BE2C (cell line): ENCODE measurements around the gene LDLRAD1.
A peak's percentile ranks its signal among the peaks of the same experiment; 100 is the strongest.
"Not testable (repeated sequence)": the region's sequence is repeated elsewhere in the genome, so short reads cannot be mapped to it uniquely, and the experiment has no call there.

Source experiments
- DNase-seq: peaks from one replicate; pipeline ENCODE4 v3.0.0-alpha.2; 2020
- H3K27me3 ChIP-seq: fragments of 250-450 bp; sonication (Bioruptor Pico); 2 replicates; pipeline ENCODE4 v1.5.1; 2020; ENCODE audit warnings: mild to moderate bottlenecking
- H3K36me3 ChIP-seq: fragments of 250-450 bp; sonication (Bioruptor Pico); 2 replicates; pipeline ENCODE4 v1.5.1; 2020; ENCODE audit warnings: mild to moderate bottlenecking
- H3K4me1 ChIP-seq: fragments of 250-450 bp; sonication (Bioruptor Pico); 2 replicates; pipeline ENCODE4 v1.5.1; 2020
- H3K4me3 ChIP-seq: 2 replicates; pipeline ENCODE4 v1.5.1; 2011; ENCODE audit warnings: low read depth, low read length
- H3K9me3 ChIP-seq: fragments of 250-450 bp; sonication (Bioruptor Pico); 2 replicates; pipeline ENCODE4 v1.5.1; 2020
- CTCF ChIP-seq: IDR thresholded peaks from 2 replicates; pipeline ENCODE4 v1.5.1; 2012; ENCODE audit warnings: mild to moderate bottlenecking, low read depth, low read length

Gene LDLRAD1

DNA sequence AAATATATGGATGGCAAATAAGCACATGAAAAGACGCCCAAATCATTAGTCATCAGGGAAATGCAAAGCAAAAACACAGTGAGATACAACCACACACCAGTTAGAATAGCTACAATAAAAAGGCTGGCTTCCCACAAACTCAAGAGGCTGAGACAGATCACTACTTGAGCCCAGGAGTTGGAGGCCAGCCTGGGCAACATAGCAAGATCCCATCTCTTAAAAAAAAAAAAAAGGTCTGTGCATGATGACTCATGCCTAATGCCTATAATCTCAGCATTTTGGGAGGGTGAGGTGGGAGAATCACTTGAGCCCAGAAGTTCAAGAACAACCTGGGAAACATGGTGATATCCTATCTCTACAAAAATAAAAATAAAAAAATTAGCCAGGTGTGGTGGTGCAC, 19.8 kb downstream of the LDLRAD1 start:
- Histone ChIP-seq H3K4me1 (no peaks in the 10 kb centered on the region), H3K27me3 (no peaks in the 10 kb centered on the region), H3K36me3 (no peaks in the 10 kb centered on the region), H3K4me3 (no peak overlapping the region), H3K9me3 (no peaks in the 10 kb centered on the region)
- no peak for TF ChIP-seq CTCF
- DNase-seq = no peak

GRCh38 chr1:53995683-53996082, 22.3 kb downstream of the LDLRAD1 start:
- Histone ChIP-seq H3K4me1 (no peaks in the 10 kb centered on the region), H3K4me3 (no peak overlapping the region), H3K36me3 (no peaks in the 10 kb centered on the region), H3K9me3 (no peaks in the 10 kb centered on the region), H3K27me3 (no peaks in the 10 kb centered on the region)
- TF ChIP-seq CTCF = no peak
- DNase-seq = no peak

DNA sequence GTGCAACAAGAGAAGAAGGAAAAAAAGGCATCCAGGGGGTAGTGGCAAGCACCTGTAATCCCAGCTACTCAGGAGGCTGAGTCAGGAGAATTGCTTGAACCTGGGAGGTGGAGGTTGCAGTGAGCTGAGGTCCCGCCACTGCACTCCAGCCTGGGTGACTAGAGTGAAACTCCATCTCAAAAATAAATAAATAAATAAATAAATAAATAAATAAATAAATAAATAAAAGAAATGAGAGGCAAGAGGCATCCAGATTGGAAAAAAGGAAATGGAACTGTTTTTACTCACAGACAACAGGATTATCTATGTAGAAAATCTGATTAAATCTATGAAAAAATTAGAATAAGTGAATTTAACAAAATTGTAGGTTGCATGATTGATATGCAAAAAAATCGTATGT, 23.5 kb downstream of the LDLRAD1 start:
- not testable (repeated sequence) for H3K36me3 ChIP-seq, H3K9me3 ChIP-seq, H3K27me3 ChIP-seq, H3K4me1 ChIP-seq, DNase-seq, H3K4me3 ChIP-seq

DNA sequence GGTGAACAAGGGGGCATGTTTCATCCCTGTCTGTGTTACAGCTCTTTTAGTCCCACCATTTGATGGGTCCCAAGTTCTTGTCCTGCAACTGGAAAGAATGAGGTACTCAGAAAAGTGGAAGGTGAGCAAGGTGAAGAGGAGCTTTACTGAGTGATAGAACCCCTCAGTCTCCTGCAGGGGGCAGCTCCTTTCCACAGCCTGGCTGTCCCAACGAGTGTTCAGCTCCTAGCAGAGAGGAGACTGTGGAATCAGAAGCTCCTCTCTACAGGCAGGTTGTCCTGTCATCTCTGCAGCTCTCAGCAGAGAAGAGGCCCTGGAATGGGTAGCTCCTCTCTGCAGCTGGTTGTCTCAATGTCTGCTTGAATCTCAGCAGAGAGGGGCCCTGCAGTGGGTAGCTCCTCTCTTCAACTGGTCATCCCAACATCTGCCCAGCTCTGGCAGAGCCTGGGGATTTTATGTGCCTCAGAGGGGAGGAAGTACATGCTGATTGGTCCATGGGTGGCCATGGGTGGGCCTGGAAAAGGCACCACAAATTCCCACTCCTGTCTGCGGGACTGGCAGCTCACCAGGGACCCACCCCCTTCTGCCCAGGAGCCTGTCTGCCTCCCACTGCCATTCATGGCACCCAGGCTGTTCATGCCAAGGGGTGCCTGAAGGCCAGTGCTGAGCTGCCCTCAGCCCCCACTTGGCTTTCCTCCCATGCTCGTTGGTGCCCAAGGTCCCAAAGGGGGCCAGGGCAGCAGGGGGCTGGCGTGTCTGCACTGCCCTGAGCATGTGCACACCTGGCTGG, 25.7 kb downstream of the LDLRAD1 start:
- Histone ChIP-seq H3K9me3 (no peaks in the 10 kb centered on the region), H3K36me3 (no peaks in the 10 kb centered on the region), H3K27me3 (no peaks in the 10 kb centered on the region), H3K4me3 (no peak overlapping the region), H3K4me1 (no peaks in the 10 kb centered on the region)
- DNase-seq = no peak
- peak; percentile 42 for TF ChIP-seq CTCF

DNA sequence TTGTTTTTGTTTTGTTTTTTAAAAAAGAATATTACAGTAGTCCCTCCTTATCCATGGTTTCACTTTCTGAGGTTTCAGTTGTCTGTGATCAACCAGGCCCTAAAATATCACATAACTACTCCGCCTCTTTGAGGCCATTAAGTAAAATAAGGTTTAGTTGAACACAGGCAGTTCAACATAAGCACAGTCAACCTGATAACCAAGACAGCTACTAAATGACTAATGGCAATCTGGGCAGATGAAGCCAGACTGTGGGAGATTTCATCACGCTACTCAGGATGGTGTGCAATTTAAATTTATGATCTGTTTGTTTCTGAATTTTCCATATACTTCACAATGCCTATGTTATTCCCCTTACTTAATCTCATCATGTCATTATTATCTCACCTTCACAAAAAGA, 30.1 kb downstream of the LDLRAD1 start:
- no peak for TF ChIP-seq CTCF
- no peaks in the 10 kb centered on the region for H3K4me1 ChIP-seq
- no peak overlapping the region for H3K4me3 ChIP-seq
- H3K27me3 ChIP-seq = no peaks in the 10 kb centered on the region
- no peak for DNase-seq
- H3K9me3 ChIP-seq = no peaks in the 10 kb centered on the region
- H3K36me3 ChIP-seq = no peaks in the 10 kb centered on the region

DNA sequence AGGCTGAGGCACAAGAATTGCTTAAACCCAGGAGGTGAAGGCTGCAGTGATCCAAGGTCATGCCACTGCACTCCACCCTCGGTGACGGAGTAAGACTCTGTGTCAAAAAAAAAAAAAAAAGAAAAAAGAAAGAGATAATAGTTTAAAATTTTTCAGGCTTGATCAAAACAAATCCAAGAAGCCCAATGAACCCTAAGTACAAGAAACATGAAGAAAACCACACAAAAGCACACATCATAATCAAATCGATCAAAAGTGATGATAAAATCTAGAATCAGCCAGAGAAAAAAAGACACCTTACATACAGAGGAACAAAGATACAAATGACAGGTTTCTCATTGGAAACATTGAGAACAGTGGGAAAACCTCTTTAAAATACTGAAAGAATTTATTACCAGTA, 31.5 kb downstream of the LDLRAD1 start:
- TF ChIP-seq CTCF = no peak
- DNase-seq = no peak
- Histone ChIP-seq H3K36me3 (no peaks in the 10 kb centered on the region), H3K27me3 (no peaks in the 10 kb centered on the region), H3K9me3 (no peaks in the 10 kb centered on the region), H3K4me3 (no peak overlapping the region), H3K4me1 (no peaks in the 10 kb centered on the region)

GRCh38 chr1:53984726-53985125, 33.3 kb downstream of the LDLRAD1 start:
- Histone ChIP-seq H3K36me3 (no peaks in the 10 kb centered on the region), H3K4me1 (no peaks in the 10 kb centered on the region), H3K27me3 (no peaks in the 10 kb centered on the region), H3K4me3 (no peak overlapping the region), H3K9me3 (no peaks in the 10 kb centered on the region)
- no peak for DNase-seq
- TF ChIP-seq CTCF = no peak
